Activated T-cell treated with anti-CD3 and anti-CD28 coated beads, Interleukin-2, amount 50 U/mL, for 4 hours (primary cell): ENCODE measurements around the gene PRDM8. TPM values are rescaled to one million over a fixed set of nuclear protein-coding genes. Genes with fewer than 3 reads are reported as not detected.

Experiments
- ATAC-seq, 2 donors: fragments of 200-7000 bp; cut with Tn5 transposase; one replicate each; pipeline ENCODE4 v1.10.0; 2021
- DNase-seq: peaks from one replicate; pipeline ENCODE4 v3.0.0-alpha.2; 2020
- H3K27me3 Mint-ChIP-seq: one replicate; pipeline ENCODE4 v1.8.0; 2021; ENCODE audit warnings: low read depth, mixed read lengths
- H3K36me3 Mint-ChIP-seq: one replicate; pipeline ENCODE4 v1.8.0; 2022; ENCODE audit warnings: mixed read lengths; ENCODE audit not compliant: insufficient read depth
- H3K4me1 Mint-ChIP-seq: one replicate; pipeline ENCODE4 v1.8.0; 2021; ENCODE audit warnings: low read depth, mixed read lengths
- H3K4me3 Mint-ChIP-seq: one replicate; pipeline ENCODE4 v1.8.0; 2021; ENCODE audit warnings: mild to moderate bottlenecking, moderate library complexity, mixed read lengths
- H3K9me3 Mint-ChIP-seq: one replicate; pipeline ENCODE4 v1.8.0; 2021; ENCODE audit warnings: mixed read lengths
- total RNA-seq, 3 donors: library from RNA; stranded (reverse); gene quantifications; one replicate each; pipeline ENCODE4 v1.2.1, GENCODE V29; 2021

PRDM8 gene
- total RNA-seq, 3 donors from 2014 or later: 2.9 to 5.1 (median 3.7) TPM

- no peak overlapping the region for H3K4me3 Mint-ChIP-seq
- ATAC-seq (no peak), DNase-seq (no peak)
- no peaks in the 10 kb centered on the region for H3K36me3 Mint-ChIP-seq
- H3K27me3 Mint-ChIP-seq: peaks cover 23% of the 10 kb centered on the region
- H3K9me3 Mint-ChIP-seq: no peaks in the 10 kb centered on the region
- peaks cover 2% of the 10 kb centered on the region for H3K4me1 Mint-ChIP-seq
These were observed 22.2 kb downstream of the PRDM8 start for GRCh38 chr4:80219301-80220025.

GRCh38 chr4:80220711-80221110 is 23.4 kb downstream of the PRDM8 start:
- H3K36me3 Mint-ChIP-seq: no peaks in the 10 kb centered on the region
- H3K9me3 Mint-ChIP-seq: no peaks in the 10 kb centered on the region
- no peaks in the 10 kb centered on the region for H3K4me1 Mint-ChIP-seq
- ATAC-seq: no peak
- DNase-seq: no peak
- peaks cover 23% of the 10 kb centered on the region for H3K27me3 Mint-ChIP-seq
- H3K4me3 Mint-ChIP-seq: no peak overlapping the region

- Mint-ChIP-seq H3K9me3 (no peaks in the 10 kb centered on the region), H3K4me3 (no peak overlapping the region), H3K36me3 (no peaks in the 10 kb centered on the region), H3K27me3 (peaks cover 22% of the 10 kb centered on the region), H3K4me1 (no peaks in the 10 kb centered on the region)
- no peak for ATAC-seq
- no peak for DNase-seq
These were observed 23.9 kb downstream of the PRDM8 start for GRCh38 chr4:80221161-80221560.

DNA sequence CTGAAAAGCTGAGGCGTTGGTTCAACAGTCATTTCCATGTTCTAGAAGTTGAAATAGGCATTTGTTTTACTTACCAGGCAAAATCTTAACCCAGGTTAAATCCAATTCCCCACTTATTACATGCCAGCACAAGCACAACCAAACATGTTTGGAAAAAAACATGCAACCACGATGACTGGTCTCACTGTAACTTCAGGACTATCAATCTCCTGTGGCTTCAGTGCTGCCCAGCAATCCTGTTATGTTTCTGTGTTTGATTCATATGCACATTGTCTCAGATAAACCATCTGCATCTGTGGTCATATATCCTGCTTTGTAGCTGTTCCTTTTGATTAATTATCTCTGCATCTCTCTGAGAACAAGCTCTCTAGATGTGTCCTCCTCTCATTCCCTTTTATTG is 28.3 kb downstream of the PRDM8 start:
- Mint-ChIP-seq H3K27me3 (peaks cover 21% of the 10 kb centered on the region), H3K4me1 (no peaks in the 10 kb centered on the region), H3K36me3 (no peaks in the 10 kb centered on the region), H3K4me3 (no peak overlapping the region), H3K9me3 (no peaks in the 10 kb centered on the region)
- DNase-seq (no peak), ATAC-seq (no peak)

- Mint-ChIP-seq H3K27me3 (peaks cover 18% of the 10 kb centered on the region), H3K4me3 (no peak overlapping the region), H3K4me1 (no peaks in the 10 kb centered on the region), H3K9me3 (no peaks in the 10 kb centered on the region), H3K36me3 (no peaks in the 10 kb centered on the region)
- DNase-seq (no peak), ATAC-seq (no peak)
These were observed 28.8 kb downstream of the PRDM8 start for GRCh38 chr4:80226094-80226493.

- H3K4me3 Mint-ChIP-seq: no peak overlapping the region
- ATAC-seq (no peak), DNase-seq (no peak)
- peaks cover 19% of the 10 kb centered on the region for H3K27me3 Mint-ChIP-seq
- H3K4me1 Mint-ChIP-seq: no peaks in the 10 kb centered on the region
- H3K36me3 Mint-ChIP-seq: no peaks in the 10 kb centered on the region
- H3K9me3 Mint-ChIP-seq: no peaks in the 10 kb centered on the region
These were observed 31.2 kb downstream of the PRDM8 start for GRCh38 chr4:80228460-80228859.

DNA sequence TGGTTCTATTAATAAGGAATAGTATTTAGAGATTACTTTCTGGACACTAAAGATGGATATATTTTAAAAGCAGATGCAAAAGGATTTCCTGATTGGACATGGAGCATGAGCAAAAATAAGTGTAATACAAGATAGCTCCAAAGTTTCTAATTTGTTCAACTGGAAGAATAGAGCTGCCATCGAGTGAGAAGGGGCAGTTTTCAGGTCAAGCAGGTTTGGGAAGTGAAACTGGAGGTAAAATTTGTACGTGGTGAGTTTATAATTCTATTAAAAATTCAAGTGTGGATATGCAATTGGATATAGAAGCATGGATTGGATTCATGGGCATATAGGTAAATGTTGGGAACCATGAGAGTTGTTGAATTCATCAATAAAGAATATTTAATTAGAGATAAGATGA is 31.8 kb downstream of the PRDM8 start:
- H3K27me3 Mint-ChIP-seq: peaks cover 22% of the 10 kb centered on the region
- H3K36me3 Mint-ChIP-seq: no peaks in the 10 kb centered on the region
- H3K9me3 Mint-ChIP-seq: no peaks in the 10 kb centered on the region
- DNase-seq (no peak), ATAC-seq (no peak)
- no peaks in the 10 kb centered on the region for H3K4me1 Mint-ChIP-seq
- H3K4me3 Mint-ChIP-seq: no peak overlapping the region

DNA sequence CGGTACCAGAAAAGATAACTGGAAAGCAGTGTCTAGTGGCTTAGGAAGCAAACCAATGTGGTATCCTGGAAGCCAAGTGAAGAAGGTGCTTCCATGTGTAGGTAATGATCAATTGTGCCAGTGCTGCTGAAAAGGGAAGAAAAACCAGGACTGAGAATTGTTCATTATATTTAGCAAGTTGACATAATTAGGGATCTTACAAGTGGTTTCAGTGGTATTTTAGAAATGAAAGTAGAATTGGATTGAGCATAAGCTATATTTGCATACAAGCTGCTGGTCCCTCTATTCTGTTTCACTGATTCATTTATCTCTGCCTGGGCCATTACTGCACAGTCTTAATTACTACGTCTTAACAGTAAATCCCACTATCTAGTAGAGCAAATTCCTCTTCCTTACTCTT is 32.3 kb downstream of the PRDM8 start:
- H3K36me3 Mint-ChIP-seq: no peaks in the 10 kb centered on the region
- H3K27me3 Mint-ChIP-seq: peaks cover 22% of the 10 kb centered on the region
- no peak overlapping the region for H3K4me3 Mint-ChIP-seq
- DNase-seq (no peak), ATAC-seq (no peak)
- no peaks in the 10 kb centered on the region for H3K9me3 Mint-ChIP-seq
- no peaks in the 10 kb centered on the region for H3K4me1 Mint-ChIP-seq

DNA sequence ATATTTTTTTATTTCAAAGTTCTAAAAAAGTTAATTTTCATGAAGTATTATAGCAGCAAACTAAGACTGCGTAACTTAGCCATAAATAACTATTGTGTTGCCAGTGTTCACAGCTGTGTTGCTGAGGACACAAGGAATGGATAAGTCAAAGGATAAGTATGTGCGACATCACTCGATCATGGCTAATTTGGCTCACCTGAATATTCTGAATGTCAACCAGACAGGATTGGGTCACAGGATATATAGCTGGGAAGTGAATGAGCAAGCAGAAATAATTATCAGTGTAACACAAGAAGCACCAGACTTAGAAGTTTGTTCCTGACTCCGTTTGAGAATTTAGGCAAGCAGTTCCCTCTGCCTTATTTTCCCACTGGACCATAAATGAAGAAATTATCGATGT is 33.9 kb downstream of the PRDM8 start:
- no peaks in the 10 kb centered on the region for H3K36me3 Mint-ChIP-seq
- no peaks in the 10 kb centered on the region for H3K9me3 Mint-ChIP-seq
- no peak overlapping the region for H3K4me3 Mint-ChIP-seq
- peaks cover 24% of the 10 kb centered on the region for H3K27me3 Mint-ChIP-seq
- no peaks in the 10 kb centered on the region for H3K4me1 Mint-ChIP-seq
- no peak for ATAC-seq
- no peak for DNase-seq

DNA sequence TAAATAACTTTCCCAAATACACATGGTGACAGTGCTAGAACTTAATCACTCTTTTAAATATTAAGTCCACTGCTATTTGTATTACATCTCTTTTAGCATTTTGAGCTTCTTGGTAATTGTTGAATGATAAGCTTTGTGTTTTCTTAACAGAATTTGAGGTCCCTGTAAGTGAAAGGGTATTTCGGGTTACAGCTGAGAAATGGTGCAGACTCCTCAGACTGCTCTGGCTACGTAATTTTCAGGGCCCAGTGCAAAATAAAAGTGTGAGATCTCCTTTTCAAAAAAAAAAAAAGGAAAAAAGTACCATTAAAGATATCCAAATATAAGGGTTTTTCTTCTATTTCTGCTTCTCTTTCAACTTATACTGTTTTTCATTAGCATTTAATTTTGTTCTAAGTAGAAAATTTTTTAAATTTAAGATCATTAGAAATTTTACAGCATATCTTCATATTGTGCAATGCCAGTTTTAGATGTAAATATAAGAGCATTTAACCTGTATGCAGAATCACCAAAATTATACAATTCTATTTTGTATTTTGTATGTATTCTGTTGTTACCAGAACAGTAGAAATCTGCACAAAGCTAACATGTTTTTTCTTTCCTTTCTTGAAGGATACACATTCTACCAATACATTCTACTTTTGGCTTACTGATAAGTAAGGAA is 35.5 kb downstream of the PRDM8 start:
- Mint-ChIP-seq H3K36me3 (no peaks in the 10 kb centered on the region), H3K27me3 (peaks cover 23% of the 10 kb centered on the region), H3K9me3 (no peaks in the 10 kb centered on the region), H3K4me1 (no peaks in the 10 kb centered on the region), H3K4me3 (no peak overlapping the region)
- ATAC-seq (no peak), DNase-seq (no peak)

GRCh38 chr4:80233390-80233789 is 36.1 kb downstream of the PRDM8 start:
- Mint-ChIP-seq H3K27me3 (peaks cover 21% of the 10 kb centered on the region), H3K9me3 (no peaks in the 10 kb centered on the region), H3K36me3 (no peaks in the 10 kb centered on the region), H3K4me3 (no peak overlapping the region), H3K4me1 (no peaks in the 10 kb centered on the region)
- DNase-seq (no peak), ATAC-seq (no peak)

- H3K27me3 Mint-ChIP-seq: peaks cover 10% of the 10 kb centered on the region
- no peaks in the 10 kb centered on the region for H3K9me3 Mint-ChIP-seq
- DNase-seq: no peak
- no peak for ATAC-seq
- H3K36me3 Mint-ChIP-seq: no peaks in the 10 kb centered on the region
- no peak overlapping the region for H3K4me3 Mint-ChIP-seq
- no peaks in the 10 kb centered on the region for H3K4me1 Mint-ChIP-seq
These were observed 38.1 kb downstream of the PRDM8 start for GRCh38 chr4:80235451-80235850.

DNA sequence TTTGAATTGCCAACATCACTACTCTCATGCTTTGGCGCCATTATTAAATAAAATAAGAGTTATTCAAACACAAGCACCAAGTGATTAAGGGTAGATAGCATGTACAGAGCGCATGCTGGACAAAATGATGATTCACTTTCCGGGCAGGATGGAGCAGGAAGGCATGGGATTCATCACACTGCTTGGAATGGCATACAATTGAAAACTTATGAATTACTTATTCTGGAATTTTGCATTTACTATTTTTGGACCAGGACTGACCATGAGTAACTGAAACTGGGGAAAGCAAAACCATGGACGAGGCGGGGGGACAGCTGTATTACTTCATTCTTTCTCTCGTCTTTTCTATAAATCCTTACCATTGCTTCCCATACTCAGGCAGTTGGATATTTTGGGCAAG is 40.7 kb downstream of the PRDM8 start:
- Mint-ChIP-seq H3K9me3 (no peaks in the 10 kb centered on the region), H3K4me1 (no peaks in the 10 kb centered on the region), H3K36me3 (no peaks in the 10 kb centered on the region), H3K4me3 (no peak overlapping the region), H3K27me3 (peaks cover 8% of the 10 kb centered on the region)
- DNase-seq (no peak), ATAC-seq (no peak)

DNA sequence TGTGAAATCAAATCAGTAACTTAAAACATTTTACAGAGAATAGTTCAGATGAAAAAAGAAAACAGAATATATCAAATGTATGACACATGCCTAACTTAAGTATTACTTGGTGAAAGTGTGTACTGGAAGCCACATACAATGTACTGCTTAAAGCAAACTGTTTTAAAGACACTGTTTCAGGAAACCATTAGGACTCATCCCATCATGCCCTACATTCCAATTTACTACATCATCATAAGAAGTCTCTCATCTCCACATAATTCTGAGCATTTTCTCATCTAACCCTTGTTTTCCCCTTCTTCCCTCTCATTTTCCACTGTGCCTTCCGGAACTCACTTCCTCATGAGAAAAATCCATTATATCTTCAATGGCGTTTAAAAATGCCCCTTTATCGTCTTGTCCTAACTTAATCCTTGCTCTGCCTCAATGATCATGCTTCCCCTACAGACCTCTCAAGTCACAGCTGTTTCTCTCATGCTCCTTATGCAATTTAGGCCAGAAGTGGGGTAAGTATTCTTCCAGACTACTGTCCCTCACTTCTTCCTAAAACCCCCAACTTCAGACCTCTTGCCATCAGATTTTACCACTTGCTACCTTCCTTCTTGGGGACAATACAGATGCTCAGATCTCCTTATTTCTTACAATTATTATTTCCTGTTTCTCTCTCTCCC is 42.3 kb downstream of the PRDM8 start:
- DNase-seq (no peak), ATAC-seq (no peak)
- no peaks in the 10 kb centered on the region for H3K4me1 Mint-ChIP-seq
- peaks cover 5% of the 10 kb centered on the region for H3K27me3 Mint-ChIP-seq
- H3K4me3 Mint-ChIP-seq: no peak overlapping the region
- no peaks in the 10 kb centered on the region for H3K36me3 Mint-ChIP-seq
- no peaks in the 10 kb centered on the region for H3K9me3 Mint-ChIP-seq

- no peak for ATAC-seq
- H3K27me3 Mint-ChIP-seq: peaks cover 6% of the 10 kb centered on the region
- no peaks in the 10 kb centered on the region for H3K9me3 Mint-ChIP-seq
- DNase-seq: no peak
- no peaks in the 10 kb centered on the region for H3K36me3 Mint-ChIP-seq
- H3K4me3 Mint-ChIP-seq: no peak overlapping the region
- H3K4me1 Mint-ChIP-seq: no peaks in the 10 kb centered on the region
These were observed 43.7 kb downstream of the PRDM8 start for GRCh38 chr4:80240976-80241375.
